ENCODE measurements around the gene ORC6. TPM values are rescaled to one million over a fixed set of nuclear protein-coding genes. Genes with fewer than 3 reads are reported as not detected.
"Not testable (repeated sequence)": the region's sequence is repeated elsewhere in the genome, so short reads cannot be mapped to it uniquely, and the experiment has no call there.

ORC6 gene
- total RNA-seq, 1 experiment from 2014 or later, result 95.0 TPM

DNA sequence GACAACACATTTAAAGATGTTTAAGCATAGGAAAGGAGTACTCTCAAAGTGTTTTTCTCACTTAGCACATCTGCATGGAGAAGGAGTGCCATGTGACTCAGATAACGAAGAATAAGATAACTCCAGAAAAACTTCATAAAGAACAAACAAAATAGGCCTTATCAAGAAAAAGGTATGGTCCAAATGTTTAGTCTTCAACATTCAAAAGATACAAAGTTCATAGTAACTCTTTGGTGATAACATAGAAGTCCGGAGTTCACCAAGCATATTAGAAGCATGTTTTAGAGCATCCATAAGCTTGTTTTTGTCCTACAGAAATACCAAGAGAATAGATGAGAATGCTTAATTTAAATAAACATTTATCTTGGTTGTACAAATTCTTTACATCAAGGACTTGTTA, 7.6 kb upstream of the ORC6 start:
- not testable (repeated sequence) for H3K27ac ChIP-seq (ENCODE audit: insufficient read length, low read depth, low read length); H2AK5ac ChIP-seq (ENCODE audit: insufficient read length, low read length); H2BK5ac ChIP-seq (ENCODE audit: insufficient read length, low read length); H3K9me3 ChIP-seq (ENCODE audit: control insufficient read depth, low read depth, low read length); H3K4me1 Mint-ChIP-seq; H4K8ac ChIP-seq (replicated peaks; ENCODE audit: insufficient read length, low read depth, low read length); H3K23me2 ChIP-seq (ENCODE audit: insufficient read length, low read depth, low read length, poor library complexity, severe bottlenecking); H3K4ac ChIP-seq (ENCODE audit: low read depth, low read length); H3K27me3 Mint-ChIP-seq (ENCODE audit: low read depth); H3K18ac ChIP-seq (ENCODE audit: insufficient read length, low read depth, low read length); H3K23ac ChIP-seq (ENCODE audit: insufficient read length, low read depth, low read length); H4K91ac ChIP-seq (ENCODE audit: insufficient read length, low read depth, low read length); H3T11ph ChIP-seq (ENCODE audit: low read length); H3K14ac ChIP-seq (ENCODE audit: insufficient read depth, low read length); H3K27ac Mint-ChIP-seq; H3K79me1 ChIP-seq (ENCODE audit: insufficient read depth, low read depth, low read length, poor library complexity, severe bottlenecking); H4K20me1 ChIP-seq (ENCODE audit: control insufficient read depth, insufficient read depth, insufficient read length); H2BK120ac ChIP-seq (ENCODE audit: low read depth, low read length, poor library complexity, severe bottlenecking); H3K27me3 ChIP-seq (ENCODE audit: insufficient read depth, low read length); H2BK20ac ChIP-seq (ENCODE audit: low read depth, low read length, poor library complexity, severe bottlenecking); H4K5ac ChIP-seq (ENCODE audit: insufficient read length, low read depth, low read length); H3K9ac ChIP-seq (ENCODE audit: extremely low read depth, insufficient read length, low read length); H3K9me3 Mint-ChIP-seq; H3K4me1 ChIP-seq (ENCODE audit: insufficient read depth, low read length); H3K4me3 Mint-ChIP-seq; H2BK15ac ChIP-seq (ENCODE audit: low read depth, low read length); H3K4me2 ChIP-seq (ENCODE audit: insufficient read depth, insufficient read length, low read length); H2AFZ ChIP-seq (ENCODE audit: low read length); H2BK12ac ChIP-seq (ENCODE audit: insufficient read length, low read depth, low read length); H3K56ac ChIP-seq (ENCODE audit: insufficient read length, low read depth, low read length); DNase-seq
- H3K36me3 Mint-ChIP-seq (ENCODE audit: insufficient read depth in 1 of 3, low read depth in 3 of 3), result peaks cover 16 to 37% (median 36%) of the 10 kb centered on the region in 3 experiments; a peak in 5 of 7 replicates
- WGBS (ENCODE audit: extremely low coverage, insufficient read length, low lambda C conversion rate), result no CpG with 5 or more reads among the region's 2 CpGs
- peaks cover 11% of the 10 kb centered on the region; the same call in 1 of the 2 replicates for H3K79me2 ChIP-seq (ENCODE audit: insufficient read depth, low read length)

Measured in H9 (cell line).